ENCODE measurements around the gene LGALS9C. TPM values are rescaled to one million over a fixed set of nuclear protein-coding genes. Genes with fewer than 3 reads are reported as not detected.
"Not testable (repeated sequence)": the region's sequence is repeated elsewhere in the genome, so short reads cannot be mapped to it uniquely, and the experiment has no call there.

The LGALS9C gene
- not detected for polyA plus RNA-seq (2012; ENCODE audit: insufficient read depth, insufficient read length, low read depth)

DNA sequence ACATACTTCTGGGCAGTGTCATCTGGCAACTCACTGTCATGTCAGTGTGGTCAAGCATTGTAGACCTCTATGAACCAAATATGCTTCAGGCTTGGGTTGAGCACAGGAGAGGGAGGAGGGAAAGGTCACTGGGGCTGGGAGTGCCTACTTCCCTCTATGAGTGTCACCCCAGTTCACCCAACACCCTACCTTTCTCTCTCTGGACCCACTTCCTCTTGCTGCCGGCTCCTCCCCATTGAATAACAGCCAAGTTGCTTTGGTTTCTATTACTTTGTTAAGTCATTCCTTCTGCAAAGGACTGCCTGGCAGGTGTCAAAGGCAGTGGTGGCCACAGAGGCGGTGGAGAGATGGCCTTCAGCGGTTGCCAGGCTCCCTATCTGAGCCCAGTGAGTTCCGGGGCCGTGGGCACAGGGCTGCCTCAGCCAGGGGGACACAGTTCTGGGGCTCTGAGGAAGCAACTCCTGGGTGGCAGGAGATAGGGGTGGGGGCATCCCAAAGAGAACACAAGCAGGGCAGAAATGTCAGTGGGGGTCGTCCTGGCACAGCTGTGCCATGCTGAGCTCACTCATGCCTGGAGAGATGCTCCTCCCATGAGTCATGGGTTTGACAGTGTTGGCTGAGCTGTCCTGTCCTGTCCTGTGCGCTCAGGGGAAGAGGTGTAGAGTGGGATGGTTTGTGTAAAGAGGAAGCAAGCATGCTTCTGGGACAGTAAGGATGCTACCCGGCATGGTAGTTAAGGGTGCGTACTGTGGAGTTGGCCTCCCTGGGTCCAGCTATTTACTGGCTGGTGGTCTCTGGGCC, at the start of gene LGALS9C:
Gene LGALS9C, plus strand, starts transcription at position 282 of the 801 bp plus-strand sequence. Its CDS starts 66 bp downstream, at position 348.
- not testable (repeated sequence) for H3K27me3 ChIP-seq; H3K36me3 ChIP-seq; H3K4me3 ChIP-seq (ENCODE audit: low read depth, low read length); DNase-seq; H3K9me3 ChIP-seq; H3K4me1 ChIP-seq

GRCh38 chr17:18432206-18432605, 44.4 kb upstream of the LGALS9C start:
- not testable (repeated sequence) for H3K36me3 ChIP-seq; DNase-seq; H3K9me3 ChIP-seq; H3K27me3 ChIP-seq; H3K4me3 ChIP-seq (ENCODE audit: low read depth, low read length); H3K4me1 ChIP-seq

GRCh38 chr17:18439465-18439870, 37.1 kb upstream of the LGALS9C start:
- not testable (repeated sequence) for H3K4me1 ChIP-seq; H3K9me3 ChIP-seq; DNase-seq; H3K36me3 ChIP-seq; H3K27me3 ChIP-seq; H3K4me3 ChIP-seq (ENCODE audit: low read depth, low read length)

DNA sequence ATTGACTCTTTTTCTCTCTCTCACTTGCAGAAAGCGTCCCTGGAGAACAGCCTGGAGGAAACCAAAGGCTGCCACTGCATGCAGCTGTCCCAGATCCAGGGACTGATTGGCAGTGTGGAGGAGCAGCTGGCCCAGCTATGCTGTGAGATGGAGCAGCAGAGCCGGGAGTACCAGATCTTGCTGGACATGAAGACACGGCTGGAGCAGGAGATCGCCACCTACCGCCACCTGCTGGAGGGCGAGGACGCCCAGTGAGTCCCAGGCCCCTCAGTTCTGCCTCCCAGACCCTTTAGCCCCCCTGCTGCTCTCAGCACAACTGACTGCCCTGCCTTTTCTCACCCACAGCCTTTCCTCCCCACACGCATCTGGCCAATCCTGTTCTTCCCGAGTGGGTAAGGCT, 34.5 kb upstream of the LGALS9C start:
- H3K4me1 ChIP-seq; H3K4me3 ChIP-seq (ENCODE audit: low read depth, low read length); H3K9me3 ChIP-seq; H3K36me3 ChIP-seq; H3K27me3 ChIP-seq: not testable (repeated sequence)
- TF ChIP-seq, protein P1, sequence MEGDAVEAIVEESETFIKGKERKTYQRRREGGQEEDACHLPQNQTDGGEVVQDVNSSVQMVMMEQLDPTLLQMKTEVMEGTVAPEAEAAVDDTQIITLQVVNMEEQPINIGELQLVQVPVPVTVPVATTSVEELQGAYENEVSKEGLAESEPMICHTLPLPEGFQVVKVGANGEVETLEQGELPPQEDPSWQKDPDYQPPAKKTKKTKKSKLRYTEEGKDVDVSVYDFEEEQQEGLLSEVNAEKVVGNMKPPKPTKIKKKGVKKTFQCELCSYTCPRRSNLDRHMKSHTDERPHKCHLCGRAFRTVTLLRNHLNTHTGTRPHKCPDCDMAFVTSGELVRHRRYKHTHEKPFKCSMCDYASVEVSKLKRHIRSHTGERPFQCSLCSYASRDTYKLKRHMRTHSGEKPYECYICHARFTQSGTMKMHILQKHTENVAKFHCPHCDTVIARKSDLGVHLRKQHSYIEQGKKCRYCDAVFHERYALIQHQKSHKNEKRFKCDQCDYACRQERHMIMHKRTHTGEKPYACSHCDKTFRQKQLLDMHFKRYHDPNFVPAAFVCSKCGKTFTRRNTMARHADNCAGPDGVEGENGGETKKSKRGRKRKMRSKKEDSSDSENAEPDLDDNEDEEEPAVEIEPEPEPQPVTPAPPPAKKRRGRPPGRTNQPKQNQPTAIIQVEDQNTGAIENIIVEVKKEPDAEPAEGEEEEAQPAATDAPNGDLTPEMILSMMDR (IDR thresholded peaks at IDR 0.05; ENCODE audit: low read depth, low read length): peak; percentile 15; the same call in 1 of the 2 replicates
- peak; percentile 74 for DNase-seq

GRCh38 chr17:18442532-18442931, 34.1 kb upstream of the LGALS9C start:
- H3K27me3 ChIP-seq; H3K4me3 ChIP-seq (ENCODE audit: low read depth, low read length); H3K9me3 ChIP-seq; H3K36me3 ChIP-seq; H3K4me1 ChIP-seq; DNase-seq: not testable (repeated sequence)

GRCh38 chr17:18447476-18448205, 28.9 kb upstream of the LGALS9C start:
- not testable (repeated sequence) for H3K4me1 ChIP-seq; H3K27me3 ChIP-seq; H3K4me3 ChIP-seq (ENCODE audit: low read depth, low read length); DNase-seq; H3K36me3 ChIP-seq; H3K9me3 ChIP-seq

- not testable (repeated sequence) for H3K36me3 ChIP-seq; H3K9me3 ChIP-seq; H3K27me3 ChIP-seq; H3K4me1 ChIP-seq; DNase-seq; H3K4me3 ChIP-seq (ENCODE audit: low read depth, low read length)
Observed at GRCh38 chr17:18448311-18448710, 28.3 kb upstream of the LGALS9C start.

GRCh38 chr17:18449833-18450232, 26.8 kb upstream of the LGALS9C start:
- H3K9me3 ChIP-seq; H3K4me3 ChIP-seq (ENCODE audit: low read depth, low read length); H3K27me3 ChIP-seq; H3K4me1 ChIP-seq; H3K36me3 ChIP-seq; DNase-seq: not testable (repeated sequence)

GRCh38 chr17:18450998-18451397, 25.6 kb upstream of the LGALS9C start:
- H3K4me3 ChIP-seq (ENCODE audit: low read depth, low read length); H3K27me3 ChIP-seq; DNase-seq; H3K4me1 ChIP-seq; H3K9me3 ChIP-seq; H3K36me3 ChIP-seq: not testable (repeated sequence)

- H3K27me3 ChIP-seq; H3K36me3 ChIP-seq; H3K4me1 ChIP-seq; H3K4me3 ChIP-seq (ENCODE audit: low read depth, low read length); DNase-seq; H3K9me3 ChIP-seq: not testable (repeated sequence)
Observed at GRCh38 chr17:18451969-18452368, 24.6 kb upstream of the LGALS9C start.

- DNase-seq; H3K9me3 ChIP-seq; H3K36me3 ChIP-seq; H3K4me3 ChIP-seq (ENCODE audit: low read depth, low read length); H3K27me3 ChIP-seq; H3K4me1 ChIP-seq: not testable (repeated sequence)
Observed at GRCh38 chr17:18459035-18459434, 17.6 kb upstream of the LGALS9C start.

- H3K4me3 ChIP-seq (ENCODE audit: low read depth, low read length): not testable (repeated sequence)
Observed at GRCh38 chr17:18463831-18464502, 12.6 kb upstream of the LGALS9C start.

GRCh38 chr17:18466250-18466983, 10.2 kb upstream of the LGALS9C start:
- DNase-seq; H3K27me3 ChIP-seq; H3K9me3 ChIP-seq; H3K4me3 ChIP-seq (ENCODE audit: low read depth, low read length); H3K4me1 ChIP-seq; H3K36me3 ChIP-seq: not testable (repeated sequence)

More at GRCh38 chr17:18463831-18464502, 12.6 kb upstream of the LGALS9C start:
- H3K36me3 ChIP-seq, DNase-seq, H3K4me1 ChIP-seq, H3K27me3 ChIP-seq, H3K9me3 ChIP-seq: not testable (repeated sequence)

- not testable (repeated sequence) for H3K36me3 ChIP-seq; H3K27me3 ChIP-seq; H3K9me3 ChIP-seq; DNase-seq; H3K4me3 ChIP-seq (ENCODE audit: low read depth, low read length); H3K4me1 ChIP-seq
Observed at GRCh38 chr17:18467001-18467400, 9.6 kb upstream of the LGALS9C start.

Data from BE2C (cell line).